CD4-positive, alpha-beta T cell treated with Interleukin-4 for 4 hours (primary cell): ENCODE data around the gene RMND5B.

Experiments
- DNase-seq: peaks from one replicate; pipeline ENCODE4 v3.0.0-alpha.2; 2020

The RMND5B gene

DNA sequence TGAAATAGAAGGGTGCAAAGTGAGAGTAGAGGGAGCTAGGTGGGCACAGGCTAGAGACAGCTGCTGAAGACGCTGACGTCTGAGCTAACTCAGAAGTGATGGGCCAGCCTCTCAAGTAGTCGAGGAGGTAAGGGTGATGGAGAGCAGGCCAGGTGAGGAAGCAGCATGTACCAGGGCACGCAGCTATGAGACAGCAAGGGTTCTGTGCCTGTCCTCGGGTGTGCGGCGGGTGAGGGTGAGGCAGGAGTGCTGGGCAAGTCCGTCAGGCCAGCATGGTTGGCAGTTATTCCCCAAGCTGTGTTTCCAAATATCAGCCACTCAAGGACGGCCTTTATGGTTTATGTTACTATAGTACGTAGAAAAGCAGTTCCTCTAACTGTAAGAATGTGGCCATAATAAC is 6.2 kb downstream of the RMND5B start:
- no peak for DNase-seq

DNA sequence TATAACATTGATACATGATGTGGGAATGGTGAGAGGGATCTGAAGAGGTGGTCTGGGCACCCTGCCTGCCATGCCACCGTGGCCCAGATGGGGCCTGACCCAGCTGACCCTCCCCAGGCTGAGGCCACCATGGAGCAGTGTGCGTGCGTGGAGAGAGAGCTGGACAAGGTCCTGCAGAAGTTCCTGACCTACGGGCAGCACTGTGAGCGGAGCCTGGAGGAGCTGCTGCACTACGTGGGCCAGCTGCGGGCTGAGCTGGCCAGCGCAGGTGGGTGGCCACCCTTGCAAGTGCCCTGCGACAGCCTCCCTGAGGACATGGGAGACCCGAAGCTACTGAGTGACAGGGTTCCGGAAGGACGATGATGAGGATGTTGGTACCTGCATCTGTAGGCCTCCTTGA is 7.2 kb downstream of the RMND5B start:
- no peak for DNase-seq

DNA sequence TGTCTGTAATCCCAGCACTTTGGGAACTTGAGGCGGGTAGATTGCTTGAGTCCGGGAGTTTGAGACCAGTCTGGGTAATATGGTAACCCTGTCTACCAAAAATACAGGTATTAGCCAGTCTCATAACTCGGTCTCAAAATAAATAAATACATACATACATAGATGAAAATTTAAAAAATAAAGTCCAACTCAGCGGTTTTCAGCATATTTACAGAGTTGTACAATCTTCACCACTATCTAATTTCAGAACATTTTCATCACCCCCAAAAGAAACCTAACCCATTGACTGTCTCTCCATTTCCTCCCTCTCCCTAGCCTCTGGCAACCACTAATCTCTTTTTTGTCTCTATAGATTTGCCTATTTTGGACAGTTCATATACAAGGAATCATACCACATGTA is 10.7 kb downstream of the RMND5B start:
- DNase-seq, result no peak

DNA sequence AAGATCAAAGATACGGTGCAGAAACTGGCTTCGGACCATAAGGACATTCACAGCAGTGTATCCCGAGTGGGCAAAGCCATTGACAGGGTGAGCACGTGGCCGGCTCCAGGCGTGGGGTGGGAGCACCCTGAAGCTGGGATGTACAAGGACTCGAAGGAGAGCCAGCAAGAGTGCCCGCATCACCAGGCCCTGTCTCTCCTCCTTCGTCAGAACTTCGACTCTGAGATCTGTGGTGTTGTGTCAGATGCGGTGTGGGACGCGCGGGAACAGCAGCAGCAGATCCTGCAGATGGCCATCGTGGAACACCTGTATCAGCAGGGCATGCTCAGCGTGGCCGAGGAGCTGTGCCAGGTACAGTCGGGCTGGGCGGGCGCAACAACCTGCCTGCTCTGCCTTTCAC is 11.8 kb downstream of the RMND5B start:
- DNase-seq, result no peak

DNA sequence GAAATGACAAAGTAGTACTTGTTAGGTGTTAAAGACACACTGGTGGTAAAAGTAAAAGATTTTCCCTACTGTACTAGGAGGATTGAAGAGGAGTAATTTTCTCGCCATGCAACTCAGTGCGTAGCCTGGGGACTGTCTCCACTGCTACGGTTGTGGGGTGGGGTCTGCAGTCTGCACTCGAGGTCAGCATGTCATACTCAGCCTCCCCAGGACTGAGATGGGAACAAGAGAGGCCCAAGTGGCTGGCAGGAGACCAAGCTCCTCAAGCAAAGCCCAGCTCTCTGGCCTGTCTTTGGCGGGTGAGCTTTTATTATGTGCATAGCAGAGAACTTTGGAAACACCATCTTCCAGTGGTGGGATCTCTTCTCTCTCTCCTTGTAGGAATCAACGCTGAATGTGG is 12.4 kb downstream of the RMND5B start:
- no peak for DNase-seq

DNA sequence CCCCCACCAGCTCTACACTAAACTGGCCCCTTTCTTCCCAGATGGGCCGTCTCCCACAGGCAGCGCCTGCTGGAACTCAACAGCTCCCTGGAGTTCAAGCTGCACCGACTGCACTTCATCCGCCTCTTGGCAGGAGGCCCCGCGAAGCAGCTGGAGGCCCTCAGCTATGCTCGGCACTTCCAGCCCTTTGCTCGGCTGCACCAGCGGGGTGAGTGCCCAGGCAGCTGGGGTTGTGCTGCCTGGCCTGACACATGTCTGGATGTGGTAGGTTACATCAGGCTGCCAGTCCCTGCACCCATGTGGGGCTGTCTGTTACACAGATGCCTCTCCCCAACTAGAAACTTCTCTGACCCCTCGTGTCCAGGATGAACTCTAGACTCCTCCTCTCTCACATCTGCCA is 13.1 kb downstream of the RMND5B start:
- no peak for DNase-seq

DNA sequence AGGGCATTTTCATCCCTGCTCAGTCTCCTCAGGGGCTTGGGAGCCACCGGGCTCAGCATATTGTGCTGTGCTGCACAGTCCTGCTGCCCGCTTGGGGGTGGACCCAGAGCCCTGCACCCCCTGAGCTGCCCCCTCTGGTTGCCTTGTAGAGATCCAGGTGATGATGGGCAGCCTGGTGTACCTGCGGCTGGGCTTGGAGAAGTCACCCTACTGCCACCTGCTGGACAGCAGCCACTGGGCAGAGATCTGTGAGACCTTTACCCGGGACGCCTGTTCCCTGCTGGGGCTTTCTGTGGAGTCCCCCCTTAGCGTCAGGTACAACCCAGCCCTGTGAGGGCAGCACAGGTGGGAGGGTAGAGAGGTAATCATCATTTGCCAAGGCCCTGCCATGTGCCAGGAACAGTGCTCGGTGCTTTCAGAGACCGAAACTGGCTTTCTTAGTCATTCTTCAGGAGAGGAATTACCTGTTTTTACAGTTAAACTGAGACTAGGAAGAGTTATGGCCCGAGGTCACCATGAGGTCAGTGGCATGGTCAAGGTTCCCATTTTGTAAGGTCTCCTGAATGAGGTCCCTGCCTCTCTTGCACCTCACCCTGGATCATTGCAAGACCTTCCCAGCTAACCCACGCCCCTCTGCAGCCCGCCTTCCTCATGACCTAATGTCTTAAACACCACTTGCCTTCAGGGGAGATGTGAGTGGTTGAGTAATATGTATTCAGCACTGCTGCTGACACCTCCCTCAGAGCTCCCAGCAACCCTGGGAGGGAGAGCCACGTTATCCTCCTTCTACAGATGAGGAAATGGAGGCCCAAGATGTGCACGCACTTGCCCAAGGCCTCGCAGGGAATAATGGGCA is 15.4 kb downstream of the RMND5B start:
- DNase-seq, result peak; percentile 76

DNA sequence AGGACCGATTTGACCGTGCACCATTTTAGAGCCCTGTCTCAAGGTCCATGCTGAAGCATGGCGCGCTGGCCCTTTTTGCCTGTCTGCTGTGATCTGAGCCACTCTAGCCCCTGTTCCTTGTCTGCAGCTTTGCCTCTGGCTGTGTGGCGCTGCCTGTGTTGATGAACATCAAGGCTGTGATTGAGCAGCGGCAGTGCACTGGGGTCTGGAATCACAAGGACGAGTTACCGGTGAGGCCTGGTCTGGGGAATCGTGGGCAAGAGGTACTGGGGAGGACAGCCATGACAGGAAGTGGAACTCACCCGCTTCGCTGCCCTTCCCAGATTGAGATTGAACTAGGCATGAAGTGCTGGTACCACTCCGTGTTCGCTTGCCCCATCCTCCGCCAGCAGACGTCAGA is 16.6 kb downstream of the RMND5B start:
- DNase-seq, result no peak

DNA sequence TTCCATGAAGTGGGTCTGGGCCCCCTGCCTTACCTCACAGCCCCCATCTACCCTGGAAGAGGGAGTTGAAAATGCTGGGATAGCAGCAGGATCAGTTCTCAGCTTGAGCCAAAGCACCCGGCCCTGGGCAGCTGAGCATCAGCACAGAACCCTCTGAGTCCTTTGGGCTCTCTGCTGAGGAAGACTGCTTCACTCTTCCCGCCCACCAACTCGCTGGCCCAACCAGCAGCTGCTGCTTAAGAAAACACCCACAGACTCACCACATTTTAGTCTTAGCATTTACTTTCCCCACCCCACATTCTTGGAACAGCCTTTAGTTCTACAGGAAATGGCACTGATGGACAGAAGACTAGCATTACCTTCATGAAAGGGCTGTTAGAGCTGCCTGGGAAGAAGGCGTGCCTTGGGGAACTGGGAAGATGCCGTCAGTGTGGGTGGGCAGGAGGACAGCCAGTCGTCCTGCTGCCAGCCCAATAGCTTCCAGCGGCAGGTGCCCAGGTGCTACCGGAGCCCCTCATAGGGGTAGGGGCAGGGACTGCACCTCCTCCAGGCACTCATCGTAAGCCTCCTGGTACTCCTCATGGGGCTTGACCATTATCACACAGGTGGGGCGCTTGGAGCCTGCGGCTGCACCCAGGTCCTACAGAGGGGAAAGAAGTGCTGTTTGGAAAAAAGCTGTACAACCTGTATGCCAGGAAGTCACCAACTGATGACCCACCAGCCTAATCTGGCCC is 18.6 kb downstream of the RMND5B start:
- DNase-seq, result no peak

DNA sequence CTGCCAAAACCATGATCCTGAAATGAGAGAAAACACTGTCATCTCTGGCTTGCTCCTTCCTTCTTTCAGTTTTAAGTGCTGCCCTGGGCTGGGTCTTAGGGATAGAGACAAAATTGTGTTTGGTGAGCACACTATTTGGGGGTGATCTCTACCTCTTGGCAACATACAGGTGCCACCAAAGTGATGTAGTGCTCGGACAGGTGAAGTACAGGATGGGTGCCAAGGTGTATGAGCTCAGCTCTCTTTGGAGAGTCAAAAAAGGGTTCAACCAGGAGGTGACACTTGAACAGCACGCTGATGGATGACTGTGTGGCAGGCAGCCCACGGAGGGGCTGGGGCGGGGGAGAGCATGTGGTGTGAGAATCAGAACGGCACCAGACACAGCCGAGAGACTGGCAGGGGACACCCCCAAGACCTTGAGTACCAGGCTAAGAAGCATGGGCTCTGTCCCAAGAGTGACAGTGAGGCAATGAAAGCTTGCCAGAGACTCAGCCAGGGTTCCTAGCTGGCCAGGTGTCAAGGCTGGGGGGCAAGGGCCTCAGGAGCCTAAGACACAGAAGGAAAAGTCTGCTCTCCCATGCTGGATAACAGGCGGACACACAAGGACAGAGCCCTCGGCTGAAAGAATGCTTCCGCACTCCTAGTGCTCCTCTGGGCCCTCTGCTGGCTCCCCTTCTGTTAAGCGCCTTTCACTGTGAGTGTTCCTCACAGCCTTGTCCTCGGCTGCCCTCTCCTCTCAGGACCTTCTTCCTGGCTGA is 20.3 kb downstream of the RMND5B start:
- DNase-seq, result no peak

DNA sequence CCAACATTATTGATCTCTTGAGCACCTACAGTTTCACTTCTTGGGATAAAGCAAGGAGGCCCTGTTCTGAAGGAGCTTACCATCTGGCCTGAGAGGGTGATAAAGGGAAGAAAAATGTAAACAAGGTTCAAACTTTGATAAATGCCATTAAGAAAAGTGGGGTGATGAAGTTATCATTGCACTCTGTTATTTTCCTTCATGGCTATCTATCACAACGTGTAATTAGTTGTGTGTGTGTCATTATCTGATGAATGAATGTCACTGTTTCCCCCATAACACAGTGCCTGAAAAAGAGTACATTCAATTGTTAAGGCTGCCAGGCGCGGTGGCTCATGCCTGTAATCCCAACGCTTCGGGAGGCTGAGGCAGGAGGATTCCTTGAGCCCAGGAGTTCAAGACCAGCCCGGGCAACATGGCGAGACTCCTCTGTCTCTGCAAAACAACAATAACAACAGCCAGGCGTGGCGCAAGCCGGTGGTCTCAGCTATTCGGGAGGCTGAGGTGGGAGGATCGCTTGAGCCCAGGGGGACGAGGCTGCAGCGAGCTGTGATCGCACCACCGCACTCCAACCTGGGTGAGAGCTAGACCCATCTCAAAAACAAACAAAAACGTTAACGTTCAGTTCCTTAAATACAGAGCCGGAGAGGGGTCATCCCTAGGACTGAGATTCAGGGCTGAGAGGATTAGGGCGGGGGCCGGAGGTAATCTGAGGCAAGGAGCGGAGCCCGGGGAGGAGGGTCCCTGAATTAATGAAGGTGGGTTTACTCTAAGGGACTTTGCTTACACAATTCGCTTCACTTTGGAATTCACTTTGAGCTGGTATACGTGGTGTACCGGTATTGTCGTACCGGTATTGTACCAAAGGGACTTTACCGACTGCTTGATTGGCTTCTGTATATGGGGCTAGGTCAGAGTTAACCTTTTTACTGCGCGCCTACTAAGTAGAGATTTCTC is 22.0 kb downstream of the RMND5B start:
- DNase-seq, result no peak

DNA sequence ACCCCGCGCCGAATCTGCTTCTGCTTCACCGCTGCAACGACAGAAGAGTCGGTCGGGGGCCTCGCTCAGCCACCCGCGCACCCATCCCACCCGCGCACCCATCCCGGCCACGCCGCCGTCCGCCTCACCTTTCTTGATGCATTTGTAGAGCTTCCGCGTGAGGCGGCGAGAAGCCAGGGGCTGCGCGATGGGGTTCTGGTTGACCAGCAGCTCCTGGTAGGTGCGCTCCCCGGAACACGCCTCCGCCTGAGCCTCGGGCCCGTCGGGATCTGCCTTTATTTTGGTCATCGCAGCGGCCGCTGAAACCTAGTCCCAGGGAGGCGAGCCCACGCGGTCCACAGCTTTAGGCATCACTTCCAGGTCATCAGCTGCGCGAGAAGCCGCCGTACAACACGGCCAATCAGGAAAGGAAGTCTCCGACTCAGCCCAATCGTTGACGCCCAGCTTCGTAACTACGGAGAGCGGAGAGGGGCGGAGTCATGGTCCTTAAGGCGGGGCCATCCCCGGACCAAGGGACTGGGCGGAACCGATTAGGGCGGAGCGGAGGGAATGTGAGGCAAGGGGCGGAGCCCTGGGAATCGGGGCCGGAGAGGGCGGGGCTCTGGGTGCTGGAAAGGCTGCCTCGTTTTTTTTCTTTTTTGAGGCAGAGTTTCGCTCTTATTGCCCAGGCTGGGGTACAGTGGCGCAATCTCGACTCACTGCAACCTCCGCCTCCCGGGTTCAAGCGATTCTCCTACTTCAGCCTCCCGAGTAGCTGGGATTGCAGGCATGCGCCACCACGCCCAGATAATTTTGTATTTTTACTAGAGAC is 22.9 kb downstream of the RMND5B start, which contains the start of gene NHP2:
Gene NHP2 (minus strand): TSS at position 356 of the 811 bp plus-strand sequence. CDS start 68 bp downstream, at position 288.
- peak; percentile 96 for DNase-seq

DNA sequence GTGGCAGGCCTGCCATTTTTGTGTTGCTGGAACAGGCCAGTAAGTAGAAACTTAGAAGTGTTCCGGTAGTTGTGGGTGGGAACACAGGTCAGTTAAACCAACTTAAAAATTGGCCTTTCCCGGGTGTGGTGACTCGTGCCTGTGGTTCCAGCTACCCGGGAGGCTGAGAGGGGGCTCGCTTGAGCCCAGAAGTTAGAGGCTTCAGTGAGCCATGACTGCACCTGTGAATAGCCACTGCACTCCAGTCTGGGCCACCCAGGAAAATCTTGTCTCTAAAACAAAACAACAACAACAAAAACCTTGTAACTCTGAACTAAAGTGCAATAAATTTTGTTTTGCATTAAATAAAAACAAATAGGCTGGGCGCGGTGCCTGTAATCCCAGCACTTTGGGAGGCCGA is 24.3 kb downstream of the RMND5B start:
- no peak for DNase-seq

DNA sequence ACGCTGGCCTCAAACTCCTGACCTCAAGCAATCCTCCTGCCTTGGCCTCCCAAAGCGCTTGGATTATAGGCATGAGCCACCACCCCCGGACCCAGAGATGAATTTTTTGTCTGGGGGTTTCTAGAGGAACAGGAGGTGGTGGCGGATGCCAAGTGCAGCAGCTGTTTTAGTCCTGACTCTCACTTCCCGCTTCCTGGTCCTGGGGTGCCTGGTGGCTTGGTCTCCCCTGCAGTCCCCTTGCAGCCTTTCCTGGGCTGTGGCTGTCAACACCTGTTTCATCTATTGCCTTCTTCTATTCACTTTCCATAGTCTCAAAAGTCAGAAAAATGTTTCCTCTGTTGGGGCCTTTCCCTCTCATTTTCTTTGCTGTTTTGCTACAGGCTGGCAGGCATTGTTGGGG is 29.4 kb downstream of the RMND5B start:
- no peak for DNase-seq

DNA sequence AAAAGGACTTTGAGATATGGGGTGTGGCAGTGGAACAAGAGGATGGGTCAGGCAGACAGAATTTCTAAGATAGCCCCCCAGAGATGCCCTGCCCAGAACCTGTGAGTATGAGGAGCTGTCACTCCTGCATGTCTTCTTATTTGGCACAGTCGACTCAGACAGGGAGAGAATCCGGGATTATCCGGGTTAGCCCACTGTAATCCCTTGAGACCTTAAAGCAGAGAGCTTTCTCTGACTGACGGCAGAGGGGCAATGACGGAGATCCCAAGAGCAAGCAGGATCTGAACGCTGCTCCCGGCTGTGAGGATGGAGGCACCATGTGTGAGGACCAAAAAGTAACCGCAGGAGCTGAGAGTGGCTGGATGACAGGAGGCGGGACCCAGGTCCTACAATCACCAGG is 31.7 kb downstream of the RMND5B start:
- no peak for DNase-seq

DNA sequence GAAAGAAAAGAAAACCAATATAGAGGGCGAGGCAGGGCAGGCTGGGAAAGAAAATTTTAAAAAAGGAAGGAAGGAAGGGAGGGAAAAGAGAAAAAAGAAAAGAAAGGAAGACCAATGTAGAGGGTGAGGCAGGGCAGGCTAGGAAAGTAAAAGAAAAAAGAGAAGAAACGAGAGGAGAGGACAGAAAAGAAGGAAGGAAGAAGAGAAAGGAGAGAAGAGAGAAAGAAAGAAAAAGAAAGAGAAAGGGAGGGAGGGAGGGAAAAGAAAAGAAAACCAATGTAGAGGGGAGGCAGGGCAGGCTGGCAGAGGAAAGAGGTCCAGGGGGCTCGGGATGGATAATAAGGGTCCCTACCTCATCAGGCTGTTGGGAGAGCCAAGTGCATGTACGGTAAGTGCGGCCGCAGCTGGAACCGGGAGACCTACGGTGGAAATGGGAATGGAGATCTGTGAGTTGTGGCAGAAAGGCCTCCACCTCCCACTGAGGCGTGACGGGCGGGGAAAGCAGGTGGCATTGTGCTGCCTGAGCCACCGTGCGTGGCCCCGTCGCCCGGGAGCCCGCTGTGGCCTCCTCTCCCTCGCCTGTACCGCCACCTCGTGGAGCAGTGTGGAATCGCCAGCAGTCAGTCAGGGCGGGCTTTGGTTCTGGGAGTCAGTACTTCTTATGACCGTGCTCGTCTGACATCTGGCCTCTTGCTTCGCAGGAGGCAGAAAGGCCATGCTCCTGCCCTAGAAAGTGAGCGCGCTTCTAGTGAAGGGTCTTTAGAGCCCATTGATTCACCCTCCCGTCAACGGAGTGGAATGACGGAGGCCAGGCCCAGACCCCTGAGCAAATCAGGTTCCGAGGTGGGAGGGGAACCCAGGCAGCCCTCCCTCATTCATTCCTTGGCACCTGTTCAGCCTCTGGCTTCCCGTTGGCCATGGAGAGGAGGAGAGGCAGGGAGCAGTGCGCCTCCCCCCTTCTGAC is 33.2 kb downstream of the RMND5B start:
- peak; percentile 85 for DNase-seq

DNA sequence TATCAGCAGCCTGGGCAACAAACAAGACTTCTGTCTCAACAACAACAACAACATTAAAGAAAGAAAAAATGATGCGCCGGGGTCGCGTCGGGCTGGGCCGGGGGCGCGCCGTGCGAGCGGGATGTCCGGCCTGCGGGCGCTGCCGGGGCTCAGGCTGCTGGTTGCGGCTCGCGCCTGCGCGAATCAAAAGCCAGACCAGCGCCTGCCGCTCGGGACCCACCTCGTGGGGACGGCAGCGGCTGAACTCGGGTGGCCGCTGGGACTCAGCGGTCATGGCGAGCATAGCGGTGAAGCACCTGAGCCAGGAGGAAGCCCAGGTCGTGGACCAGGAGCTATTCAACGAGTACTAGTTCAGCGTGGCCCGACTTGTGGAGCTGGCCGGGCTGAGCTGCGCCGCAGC is 34.8 kb downstream of the RMND5B start:
- no peak for DNase-seq

DNA sequence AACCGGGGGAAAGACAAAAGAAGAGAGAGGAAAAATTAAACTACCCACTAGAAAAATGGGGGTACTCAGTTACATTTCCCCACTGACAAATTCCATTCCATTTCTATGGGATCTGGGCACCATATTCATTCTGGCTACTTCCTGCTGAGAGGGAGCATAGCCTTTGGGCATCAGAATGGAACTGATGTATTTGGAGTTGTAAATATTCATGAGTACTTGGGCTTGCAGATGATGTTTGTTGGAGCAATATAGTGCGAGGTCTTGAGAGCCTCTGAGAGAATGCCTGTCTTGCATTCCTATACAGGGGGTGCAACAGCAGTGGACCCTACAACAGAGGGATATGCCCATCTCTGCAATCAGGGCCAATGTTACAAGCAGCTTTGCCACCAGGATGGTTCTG is 39.6 kb downstream of the RMND5B start:
- DNase-seq, result no peak

DNA sequence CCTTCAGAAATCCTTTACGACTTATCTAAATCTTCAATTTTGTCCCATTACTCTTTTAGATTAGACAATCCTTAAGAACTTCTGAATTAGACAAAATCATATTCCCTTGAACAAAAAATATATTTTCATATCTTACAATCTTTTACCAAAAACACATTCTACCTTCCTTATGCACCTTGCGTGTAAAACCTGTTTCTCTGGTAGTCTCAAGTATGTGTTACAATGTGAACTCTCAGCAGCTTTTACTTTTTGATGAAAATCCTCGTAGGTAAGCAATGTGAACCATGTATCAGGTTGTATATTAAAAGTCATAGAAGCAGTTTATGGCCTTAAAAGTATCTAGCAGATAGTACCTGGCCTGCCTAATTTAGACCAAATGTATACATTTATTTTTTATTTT is 43.6 kb downstream of the RMND5B start:
- no peak for DNase-seq

DNA sequence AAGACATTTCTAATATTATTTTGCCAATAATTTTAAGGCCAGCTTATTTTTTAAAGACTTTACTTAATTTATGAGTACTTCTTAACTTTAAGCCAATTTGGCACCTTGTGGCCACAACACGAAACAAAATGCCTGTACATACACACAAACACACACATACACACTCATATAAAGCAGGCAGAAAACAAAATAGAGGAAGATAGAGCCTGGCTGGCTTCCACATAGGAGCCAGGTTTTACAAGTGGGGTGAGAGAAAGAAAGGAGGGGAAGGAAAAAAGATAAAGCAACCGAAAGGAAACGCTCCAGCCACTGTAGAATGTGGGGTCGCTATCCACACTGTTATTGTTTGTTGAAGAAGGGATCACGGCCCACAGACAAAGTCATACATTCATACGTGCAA is 46.0 kb downstream of the RMND5B start:
- no peak for DNase-seq
